ENCODE results near the gene ZDHHC11B. TPM values are rescaled to one million over a fixed set of nuclear protein-coding genes. Genes with fewer than 3 reads are reported as not detected.

The ZDHHC11B gene
- total and polyA plus RNA-seq, 2 of the 13 experiments (the other 11 are each of a cell fraction or from before 2014, with no cell fraction given) = 0.11 to 0.12 TPM

DNA sequence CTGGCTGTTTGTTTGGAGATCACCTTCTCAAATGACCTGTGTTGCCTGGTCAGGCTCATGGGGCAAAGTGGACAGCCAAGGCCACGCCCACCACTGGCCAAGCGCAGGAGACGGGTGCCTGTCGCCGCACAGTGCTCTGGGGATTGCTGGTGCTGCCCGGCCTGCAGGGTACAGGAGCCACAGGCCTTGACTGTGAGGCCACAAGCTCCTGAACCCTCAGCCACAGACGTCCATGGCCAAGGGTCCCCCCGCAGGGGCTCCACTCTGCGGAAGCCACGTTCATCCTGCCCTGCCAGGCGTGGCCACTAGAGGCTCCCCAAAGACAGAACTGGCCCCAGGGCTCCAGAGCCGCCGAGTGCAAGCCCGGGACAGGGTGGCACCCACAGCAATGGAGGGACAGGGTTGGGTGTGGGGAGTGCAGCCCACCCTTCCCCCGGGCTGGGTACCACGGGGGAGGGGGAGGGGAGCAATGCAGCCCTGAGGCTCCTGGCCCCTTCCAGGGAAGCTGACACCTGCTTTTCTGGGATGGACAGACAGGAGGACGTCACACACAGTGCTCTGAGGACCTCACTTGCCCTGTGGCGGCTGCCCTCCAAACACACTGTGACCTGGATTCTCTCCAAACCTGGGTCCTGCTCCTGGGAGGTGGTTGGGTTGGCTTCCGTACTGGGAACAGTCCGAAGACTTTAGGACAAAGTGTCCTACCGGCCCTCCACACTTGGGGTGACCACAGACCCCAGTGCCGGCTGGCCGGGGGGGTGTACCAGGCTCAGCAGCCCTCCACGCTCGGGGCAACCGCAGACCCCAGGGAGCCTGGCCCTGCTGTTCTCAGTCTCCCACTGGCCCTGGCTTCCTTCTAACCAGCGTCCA lies 112.8 kb downstream of the ZDHHC11B start (continued):
- TF ChIP-seq, protein P1, sequence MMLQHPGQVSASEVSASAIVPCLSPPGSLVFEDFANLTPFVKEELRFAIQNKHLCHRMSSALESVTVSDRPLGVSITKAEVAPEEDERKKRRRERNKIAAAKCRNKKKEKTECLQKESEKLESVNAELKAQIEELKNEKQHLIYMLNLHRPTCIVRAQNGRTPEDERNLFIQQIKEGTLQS (CRISPR knock-in tag; IDR thresholded peaks at IDR 0.05) = no peak
- TF ChIP-seq, protein P2, sequence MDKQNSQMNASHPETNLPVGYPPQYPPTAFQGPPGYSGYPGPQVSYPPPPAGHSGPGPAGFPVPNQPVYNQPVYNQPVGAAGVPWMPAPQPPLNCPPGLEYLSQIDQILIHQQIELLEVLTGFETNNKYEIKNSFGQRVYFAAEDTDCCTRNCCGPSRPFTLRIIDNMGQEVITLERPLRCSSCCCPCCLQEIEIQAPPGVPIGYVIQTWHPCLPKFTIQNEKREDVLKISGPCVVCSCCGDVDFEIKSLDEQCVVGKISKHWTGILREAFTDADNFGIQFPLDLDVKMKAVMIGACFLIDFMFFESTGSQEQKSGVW (CRISPR knock-in tag; IDR thresholded peaks at IDR 0.05; ENCODE audit: borderline replicate concordance) = no peak
- TF ChIP-seq RBAK (CRISPR knock-in tag; IDR thresholded peaks at IDR 0.05) (no peak), ZNF83 (CRISPR knock-in tag; IDR thresholded peaks at IDR 0.05; ENCODE audit: borderline replicate concordance) (no peak), NFKBIZ (CRISPR knock-in tag; IDR thresholded peaks at IDR 0.05) (no peak), SNRNP70 (IDR thresholded peaks at IDR 0.05; ENCODE audit: low read depth, low read length) (no peak), ZNF234 (CRISPR knock-in tag; conservative IDR thresholded peaks at IDR 0.05) (no peak), ERF (CRISPR knock-in tag; IDR thresholded peaks at IDR 0.05) (peak; percentile 49; the same call in 1 of the 2 replicates), TGIF2 (CRISPR knock-in tag; IDR thresholded peaks at IDR 0.05) (no peak), SATB2 (CRISPR knock-in tag; IDR thresholded peaks at IDR 0.05) (no peak), ZNF614 (CRISPR knock-in tag; IDR thresholded peaks at IDR 0.05; ENCODE audit: borderline replicate concordance) (no peak)
- TF ChIP-seq, protein P3, sequence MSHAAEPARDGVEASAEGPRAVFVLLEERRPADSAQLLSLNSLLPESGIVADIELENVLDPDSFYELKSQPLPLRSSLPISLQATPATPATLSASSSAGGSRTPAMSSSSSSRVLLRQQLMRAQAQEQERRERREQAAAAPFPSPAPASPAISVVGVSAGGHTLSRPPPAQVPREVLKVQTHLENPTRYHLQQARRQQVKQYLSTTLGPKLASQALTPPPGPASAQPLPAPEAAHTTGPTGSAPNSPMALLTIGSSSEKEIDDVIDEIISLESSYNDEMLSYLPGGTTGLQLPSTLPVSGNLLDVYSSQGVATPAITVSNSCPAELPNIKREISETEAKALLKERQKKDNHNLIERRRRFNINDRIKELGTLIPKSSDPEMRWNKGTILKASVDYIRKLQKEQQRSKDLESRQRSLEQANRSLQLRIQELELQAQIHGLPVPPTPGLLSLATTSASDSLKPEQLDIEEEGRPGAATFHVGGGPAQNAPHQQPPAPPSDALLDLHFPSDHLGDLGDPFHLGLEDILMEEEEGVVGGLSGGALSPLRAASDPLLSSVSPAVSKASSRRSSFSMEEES (CRISPR knock-in tag; IDR thresholded peaks at IDR 0.05) = no peak
- TF ChIP-seq, protein P4, sequence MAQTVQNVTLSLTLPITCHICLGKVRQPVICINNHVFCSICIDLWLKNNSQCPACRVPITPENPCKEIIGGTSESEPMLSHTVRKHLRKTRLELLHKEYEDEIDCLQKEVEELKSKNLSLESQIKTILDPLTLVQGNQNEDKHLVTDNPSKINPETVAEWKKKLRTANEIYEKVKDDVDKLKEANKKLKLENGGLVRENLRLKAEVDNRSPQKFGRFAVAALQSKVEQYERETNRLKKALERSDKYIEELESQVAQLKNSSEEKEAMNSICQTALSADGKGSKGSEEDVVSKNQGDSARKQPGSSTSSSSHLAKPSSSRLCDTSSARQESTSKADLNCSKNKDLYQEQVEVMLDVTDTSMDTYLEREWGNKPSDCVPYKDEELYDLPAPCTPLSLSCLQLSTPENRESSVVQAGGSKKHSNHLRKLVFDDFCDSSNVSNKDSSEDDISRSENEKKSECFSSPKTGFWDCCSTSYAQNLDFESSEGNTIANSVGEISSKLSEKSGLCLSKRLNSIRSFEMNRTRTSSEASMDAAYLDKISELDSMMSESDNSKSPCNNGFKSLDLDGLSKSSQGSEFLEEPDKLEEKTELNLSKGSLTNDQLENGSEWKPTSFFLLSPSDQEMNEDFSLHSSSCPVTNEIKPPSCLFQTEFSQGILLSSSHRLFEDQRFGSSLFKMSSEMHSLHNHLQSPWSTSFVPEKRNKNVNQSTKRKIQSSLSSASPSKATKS (CRISPR knock-in tag; IDR thresholded peaks at IDR 0.05) = no peak
